ENCODE results near the gene GADD45G.

DNA sequence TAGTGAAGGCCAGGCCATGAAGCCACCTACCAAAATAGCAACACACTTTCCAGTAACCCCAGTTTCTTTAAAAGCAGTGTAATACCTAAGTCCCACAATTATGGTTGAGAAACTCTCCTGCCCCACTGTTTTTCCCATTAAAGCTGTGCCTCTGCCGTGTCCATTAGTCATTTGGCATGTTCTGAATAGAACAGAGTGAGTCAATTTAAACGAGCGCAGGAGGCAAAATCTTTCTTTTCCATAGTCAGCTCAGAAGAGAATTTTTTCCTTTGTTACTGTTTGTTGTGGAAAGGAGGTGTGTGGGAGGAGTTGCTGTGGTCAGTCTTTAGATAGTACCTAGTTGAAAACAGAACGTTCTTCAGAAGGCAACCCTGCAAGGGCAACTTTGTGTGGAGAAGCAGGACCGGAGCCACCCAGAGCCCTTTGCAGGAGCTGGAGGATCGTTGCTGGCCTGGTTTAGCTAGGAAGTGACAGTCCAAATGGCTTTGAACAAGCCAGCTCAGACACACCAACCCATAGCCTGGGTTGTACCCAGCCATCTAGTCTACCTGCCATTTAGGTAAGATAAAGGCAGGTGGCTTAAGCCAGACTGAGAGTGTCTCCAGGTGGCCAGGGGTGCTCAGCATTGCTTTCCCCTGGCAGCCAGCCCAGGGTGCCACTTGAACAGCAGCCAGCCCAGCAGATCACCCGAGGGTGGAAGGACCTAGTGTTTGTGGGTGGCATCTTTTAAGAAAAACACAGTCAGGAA lies 30.4 kb downstream of the GADD45G start:
- TF ChIP-seq CTCF (IDR thresholded peaks at IDR 0.05): no peak
- TF ChIP-seq SP1 (CRISPR knock-in tag; conservative IDR thresholded peaks at IDR 0.05): no peak
- TF ChIP-seq NR2C2 (CRISPR knock-in tag; IDR thresholded peaks at IDR 0.05): no peak
